ENCODE data around the gene TRNAU1AP.
"Not testable (repeated sequence)": the region's sequence is repeated elsewhere in the genome, so short reads cannot be mapped to it uniquely, and the experiment has no call there.

The TRNAU1AP gene

GRCh38 chr1:28522537-28522936 lies 30.3 kb upstream of the TRNAU1AP start:
- not testable (repeated sequence) for DNase-seq

GRCh38 chr1:28525002-28525642 lies 27.8 kb upstream of the TRNAU1AP start:
- DNase-seq, result not testable (repeated sequence)

- no peak for DNase-seq
Observed at GRCh38 chr1:28526886-28527285, 26.0 kb upstream of the TRNAU1AP start.

GRCh38 chr1:28530456-28530855 lies 22.4 kb upstream of the TRNAU1AP start:
- DNase-seq, result no peak

- no peak for DNase-seq
Observed at GRCh38 chr1:28534671-28535070, 18.2 kb upstream of the TRNAU1AP start.

- no peak for DNase-seq
Observed at GRCh38 chr1:28535180-28535579, 17.7 kb upstream of the TRNAU1AP start.

- no peak for DNase-seq
Observed at GRCh38 chr1:28537457-28538199, 15.3 kb upstream of the TRNAU1AP start.

- DNase-seq, result no peak
Observed at GRCh38 chr1:28538286-28538685, 14.6 kb upstream of the TRNAU1AP start.

GRCh38 chr1:28540651-28541050 lies 12.2 kb upstream of the TRNAU1AP start:
- DNase-seq, result no peak

- not testable (repeated sequence) for DNase-seq
Observed at GRCh38 chr1:28541414-28542015, 11.4 kb upstream of the TRNAU1AP start.

GRCh38 chr1:28545246-28545628 lies 7.6 kb upstream of the TRNAU1AP start:
- DNase-seq, result no peak

- DNase-seq, result no peak
Observed at GRCh38 chr1:28548318-28548717, 4.6 kb upstream of the TRNAU1AP start.

- no peak for DNase-seq
Observed at GRCh38 chr1:28551381-28551780, 1.5 kb upstream of the TRNAU1AP start.

GRCh38 chr1:28560886-28561285 lies 8.0 kb downstream of the TRNAU1AP start:
- DNase-seq, result no peak

- no peak for DNase-seq
Observed at GRCh38 chr1:28564310-28564709, 11.4 kb downstream of the TRNAU1AP start.

GRCh38 chr1:28565040-28565439 lies 12.2 kb downstream of the TRNAU1AP start:
- no peak for DNase-seq

- DNase-seq, result no peak
Observed at GRCh38 chr1:28565726-28566125, 12.8 kb downstream of the TRNAU1AP start.

GRCh38 chr1:28566931-28567330 lies 14.0 kb downstream of the TRNAU1AP start:
- no peak for DNase-seq

- no peak for DNase-seq
Observed at GRCh38 chr1:28571911-28572310, 19.0 kb downstream of the TRNAU1AP start.

GRCh38 chr1:28572891-28573290 lies 20.0 kb downstream of the TRNAU1AP start:
- not testable (repeated sequence) for DNase-seq

GRCh38 chr1:28573564-28573963 lies 20.7 kb downstream of the TRNAU1AP start:
- no peak for DNase-seq

GRCh38 chr1:28577052-28577678 lies 24.3 kb downstream of the TRNAU1AP start:
- DNase-seq, result no peak

- DNase-seq, result no peak
Observed at GRCh38 chr1:28577738-28578536, 25.1 kb downstream of the TRNAU1AP start.

Measured in inflammatory macrophage treated with lipopolysaccharide for 1 hour (primary cell).